ENCODE results near the gene PIGS.
"Not testable (repeated sequence)": the region's sequence is repeated elsewhere in the genome, so short reads cannot be mapped to it uniquely, and the experiment has no call there.

PIGS gene

DNA sequence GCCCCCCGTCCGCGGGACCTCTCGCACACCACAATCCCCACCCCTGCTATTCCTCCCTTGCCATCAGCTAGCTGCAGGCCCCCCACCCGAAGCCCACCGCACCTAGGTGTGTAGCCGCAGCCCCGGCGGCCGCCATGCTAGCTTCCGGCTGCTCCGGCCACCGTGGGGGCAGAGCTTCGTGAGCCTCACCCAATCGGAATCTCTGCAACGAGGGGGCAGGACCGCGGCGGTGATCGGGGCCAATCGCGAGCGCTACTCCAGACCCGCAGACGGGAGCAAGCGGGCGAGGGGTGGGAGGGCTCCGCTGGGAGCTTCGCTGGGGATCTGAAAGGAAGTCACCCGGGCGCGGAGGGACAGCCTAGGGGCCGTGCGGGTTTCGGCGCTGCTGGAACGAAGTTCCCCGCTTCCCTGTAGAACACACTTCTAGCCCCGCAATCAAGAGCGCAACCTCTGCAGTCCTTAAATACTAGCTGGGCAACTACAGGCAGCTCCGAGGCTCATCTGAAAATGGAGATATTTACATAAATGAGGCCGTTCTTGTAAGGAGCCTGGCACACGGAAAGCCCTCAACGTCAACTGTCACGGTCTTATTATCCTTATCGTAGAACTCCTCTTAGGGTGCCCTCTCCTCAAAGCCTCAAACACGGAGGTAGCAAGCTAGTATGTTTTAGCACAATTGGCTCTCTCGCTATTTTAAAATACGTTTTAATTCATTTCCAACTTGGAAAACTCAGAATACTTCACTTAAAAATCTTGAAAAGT, at the start of gene PIGS:
Gene PIGS (minus strand): TSS at position 164 of the 762 bp plus-strand sequence. CDS start 28 bp downstream, at position 136.
- DNase-seq (peak; percentile 95), ATAC-seq (peak; percentile 98)

- ATAC-seq: no peak
These were observed 48.7 kb upstream of the PIGS start for GRCh38 chr17:28620010-28620409.

DNA sequence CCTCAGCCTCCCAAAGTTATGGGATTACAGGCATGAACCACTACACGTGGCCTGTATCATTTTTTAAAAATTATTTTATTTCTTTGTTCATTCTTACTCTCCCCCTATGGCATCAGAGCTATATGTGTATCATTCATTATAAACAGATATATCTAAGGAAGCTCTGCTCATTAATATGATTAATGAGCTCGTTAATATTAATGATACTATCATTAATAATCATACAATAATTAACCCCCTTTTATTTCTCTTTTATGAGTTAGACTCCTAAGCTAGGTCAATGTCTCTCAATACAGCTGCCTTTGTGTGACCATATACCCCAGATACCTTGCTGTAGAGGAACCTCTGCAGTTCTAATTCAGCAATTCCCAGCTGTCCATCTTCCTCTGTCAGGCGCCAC, 47.1 kb upstream of the PIGS start:
- ATAC-seq (no peak), DNase-seq (no peak)

More at GRCh38 chr17:28620010-28620409, 48.7 kb upstream of the PIGS start:
- DNase-seq: no peak

GRCh38 chr17:28616281-28616680, 45.0 kb upstream of the PIGS start:
- no peak for ATAC-seq
- DNase-seq: no peak

- ATAC-seq (no peak), DNase-seq (no peak)
These were observed 44.1 kb upstream of the PIGS start for GRCh38 chr17:28615260-28615940.

- DNase-seq (no peak), ATAC-seq (no peak)
These were observed 42.6 kb upstream of the PIGS start, which contains the start of gene RSKR for GRCh38 chr17:28613931-28614381. Gene RSKR (minus strand): TSS chr17:28614185. CDS start chr17:28614161, 24 bp downstream.

DNA sequence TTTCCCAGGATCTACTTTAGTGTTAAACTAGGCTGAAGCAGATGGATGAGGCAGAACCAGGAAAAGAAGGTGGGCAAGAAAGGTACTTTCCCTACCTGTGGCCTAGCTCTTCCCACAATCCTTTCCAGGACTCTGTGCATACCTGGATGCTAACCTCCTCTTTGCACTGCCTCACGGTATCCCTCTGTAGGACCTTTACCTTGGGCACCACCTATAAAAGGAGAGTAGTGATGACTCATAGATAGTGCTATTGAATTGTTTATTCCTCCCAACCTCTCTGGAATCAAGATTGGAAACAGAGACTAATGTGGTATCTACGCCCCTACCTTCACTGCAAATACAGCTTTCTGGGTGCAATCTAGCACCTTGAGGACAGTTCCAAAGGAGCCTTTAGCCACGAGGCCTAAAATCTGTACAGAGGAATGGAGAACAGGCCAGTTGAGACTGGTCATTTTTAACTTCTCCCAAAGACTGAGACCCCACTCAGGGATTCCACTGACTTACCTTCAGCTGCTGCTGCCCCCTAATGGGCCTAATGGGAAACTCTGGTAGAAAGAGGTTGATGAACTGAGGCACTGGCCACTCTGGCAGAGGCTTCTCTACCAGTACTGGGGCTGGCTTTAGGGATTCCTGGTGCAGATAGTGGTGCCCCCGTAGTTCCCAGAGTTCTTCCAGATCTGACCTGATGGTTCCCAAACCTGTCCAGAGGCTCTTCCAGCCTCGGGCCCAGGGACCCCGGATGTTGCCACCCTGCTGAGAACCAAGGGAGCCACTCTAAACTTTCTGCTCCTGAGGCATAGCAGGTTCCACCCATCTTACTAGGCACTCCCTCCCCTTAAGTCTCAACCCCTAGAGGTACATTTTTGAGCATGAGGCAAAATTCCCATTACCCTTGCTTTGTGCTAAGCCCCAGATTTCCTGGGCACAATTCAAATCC, 41.9 kb upstream of the PIGS start:
- ATAC-seq (peak; percentile 34), DNase-seq (peak; percentile 33)

- DNase-seq (no peak), ATAC-seq (no peak)
These were observed 41.2 kb upstream of the PIGS start for GRCh38 chr17:28612531-28612930.

GRCh38 chr17:28610376-28610775, 39.1 kb upstream of the PIGS start:
- ATAC-seq: no peak
- DNase-seq: no peak

GRCh38 chr17:28604031-28604430, 32.7 kb upstream of the PIGS start:
- not testable (repeated sequence) for ATAC-seq, DNase-seq

DNA sequence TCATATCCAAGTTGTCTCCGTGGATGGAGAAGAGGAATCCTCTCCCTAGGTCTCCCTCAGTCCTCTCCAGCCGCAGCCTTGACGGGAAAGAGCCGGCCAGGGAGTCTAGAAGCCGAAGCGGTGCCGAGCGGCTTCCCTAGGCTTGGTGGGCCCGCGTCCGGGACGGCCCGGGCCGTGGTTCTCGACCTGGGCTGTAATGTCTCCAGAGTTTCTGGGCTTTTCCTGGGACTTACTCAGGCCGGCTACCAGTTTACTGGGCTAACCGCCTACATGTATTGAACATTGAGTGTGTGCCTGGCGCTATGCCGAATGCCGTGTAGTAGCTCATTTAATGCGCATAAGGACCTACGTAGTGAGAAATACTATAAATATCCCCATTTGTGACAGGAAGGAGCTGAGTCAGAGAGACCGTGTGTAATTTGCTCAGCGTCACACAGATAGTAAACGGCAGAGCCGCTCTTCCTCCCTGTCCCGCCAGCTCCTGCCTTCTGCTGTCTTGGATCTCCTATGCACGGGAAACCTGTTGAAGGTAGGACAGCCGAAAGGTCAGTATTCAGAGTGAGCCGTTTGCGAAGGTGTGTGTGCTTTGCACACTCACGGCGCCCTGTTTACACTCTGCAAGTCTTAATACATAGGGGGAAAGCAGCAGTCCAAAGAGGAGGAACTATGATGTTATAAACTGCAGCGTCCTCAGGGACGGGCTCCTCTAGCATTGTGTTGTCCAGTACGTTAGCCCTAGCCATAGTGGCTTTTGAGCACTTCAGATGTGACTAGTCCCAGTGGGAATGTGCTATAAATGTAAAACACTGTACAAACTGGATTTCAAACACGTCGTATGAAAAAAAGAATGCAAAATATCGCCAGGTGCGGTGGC, 28.2 kb upstream of the PIGS start:
- ATAC-seq (peak; percentile 89), DNase-seq (peak; percentile 68)

GRCh38 chr17:28598799-28599310, 27.5 kb upstream of the PIGS start, which contains the start of gene SPAG5:
Gene SPAG5 (minus strand): TSS chr17:28599025. CDS start chr17:28598946, 79 bp downstream.
- DNase-seq: peak; percentile 94
- peak; percentile 93 for ATAC-seq

- DNase-seq: no peak
- no peak for ATAC-seq
These were observed 27.1 kb upstream of the PIGS start for GRCh38 chr17:28598389-28598788.

DNA sequence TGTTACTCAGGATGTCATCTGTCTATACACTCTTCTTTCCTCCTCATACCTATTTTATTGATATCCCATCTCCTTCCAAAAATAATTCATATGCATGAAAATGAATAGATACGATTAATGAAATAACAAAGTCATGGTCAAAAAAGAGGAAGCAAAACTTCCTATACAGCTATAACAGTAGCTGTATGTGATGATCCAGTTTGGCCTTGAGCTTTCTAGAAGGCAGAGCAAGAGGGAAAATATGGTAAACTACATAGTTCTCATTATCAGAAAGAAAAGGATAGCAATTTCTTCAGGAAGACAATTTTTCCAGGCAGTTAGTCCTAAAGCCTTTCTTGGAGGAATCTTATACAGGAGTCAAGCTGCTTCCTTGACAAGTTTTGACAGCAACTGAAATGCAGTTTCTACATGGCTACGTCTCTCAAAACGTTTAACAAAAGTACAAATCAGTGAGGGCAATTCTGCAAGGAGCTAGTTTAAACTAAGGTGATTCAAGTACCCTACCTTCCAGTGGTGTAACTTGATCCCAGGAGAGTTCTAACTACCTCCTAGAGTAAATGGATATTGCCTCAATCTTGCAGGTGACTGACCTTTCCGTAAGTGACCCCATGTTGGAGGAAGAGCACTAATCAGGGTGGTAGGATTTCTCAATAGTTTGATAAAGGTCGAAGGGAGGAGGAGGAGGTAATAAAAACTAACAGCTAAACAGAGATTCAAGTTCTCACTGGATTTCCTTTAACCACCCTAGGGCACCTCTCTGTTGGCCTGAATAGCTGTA, 26.5 kb upstream of the PIGS start:
- no peak for DNase-seq

DNA sequence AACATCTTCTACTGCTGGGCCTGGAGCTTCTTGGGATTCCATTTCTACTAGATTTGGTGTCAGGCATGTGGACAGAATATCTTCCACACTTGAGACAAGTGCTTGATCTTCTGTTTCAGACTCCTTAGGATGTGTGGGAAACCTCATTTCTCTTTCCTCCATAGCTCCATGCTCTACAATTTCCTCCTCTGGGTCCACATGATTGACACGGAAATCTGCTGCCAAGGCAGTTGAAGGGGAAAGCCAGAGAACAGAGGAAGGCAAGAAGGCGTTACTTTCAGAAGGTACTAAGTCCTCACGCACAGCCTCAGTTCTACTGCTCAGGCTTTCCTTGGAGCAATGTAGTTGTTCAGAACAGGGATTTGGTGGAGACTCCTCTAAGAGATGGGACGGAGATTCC, 20.9 kb upstream of the PIGS start:
- ATAC-seq (no peak), DNase-seq (no peak)

More for the DNA sequence above, 26.5 kb upstream of the PIGS start:
- no peak for ATAC-seq

- DNase-seq (no peak), ATAC-seq (no peak)
These were observed 14.5 kb upstream of the PIGS start for GRCh38 chr17:28585851-28586250.

DNA sequence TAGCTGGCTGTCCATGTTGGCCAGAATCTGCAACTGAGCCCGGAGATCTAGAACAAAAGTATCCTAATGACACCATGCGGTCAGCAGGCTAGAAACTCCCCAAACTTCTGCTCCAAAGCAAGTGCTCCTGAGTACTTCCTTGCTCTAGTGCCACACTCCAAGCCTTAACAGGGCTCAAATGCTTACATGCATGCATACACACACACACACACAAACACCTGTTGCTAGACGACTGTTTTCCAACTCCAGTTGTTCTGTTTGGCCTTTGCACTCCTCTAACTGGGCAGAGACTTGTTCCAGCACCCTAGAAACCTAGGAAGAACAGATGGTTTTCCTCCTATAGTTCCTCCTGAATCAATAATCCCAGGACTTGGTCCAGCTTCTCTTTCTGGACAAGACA, 13.1 kb upstream of the PIGS start:
- DNase-seq: no peak

GRCh38 chr17:28582513-28582912, 11.2 kb upstream of the PIGS start:
- ATAC-seq (no peak), DNase-seq (no peak)

More for the DNA sequence above, 13.1 kb upstream of the PIGS start:
- ATAC-seq: no peak

DNA sequence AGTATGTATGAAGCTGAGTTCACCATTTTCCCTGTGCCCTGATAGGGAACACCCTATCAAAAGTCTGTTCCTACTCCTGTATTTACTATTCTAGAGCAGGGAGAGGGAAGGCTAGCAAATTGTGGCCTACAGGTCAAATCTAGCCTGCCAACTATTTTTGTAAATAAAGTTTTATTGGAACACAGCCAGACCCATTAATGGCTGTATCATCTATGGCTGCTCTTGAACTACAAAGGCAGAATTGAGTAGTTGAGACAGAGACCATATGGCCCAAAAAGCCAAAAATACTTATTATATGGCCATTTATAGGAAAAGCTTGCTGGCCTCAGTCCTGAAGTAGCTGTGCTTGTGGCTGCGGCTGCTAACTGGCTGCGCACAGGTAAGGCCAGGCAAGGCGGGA, 9.6 kb upstream of the PIGS start:
- ATAC-seq (no peak), DNase-seq (no peak)

- ATAC-seq (no peak), DNase-seq (no peak)
These were observed 8.2 kb upstream of the PIGS start for GRCh38 chr17:28579526-28579925.
